ENCODE measurements around the gene DEDD2.
A peak's percentile ranks its signal among the peaks of the same experiment; 100 is the strongest.
"Not testable (repeated sequence)": the region's sequence is repeated elsewhere in the genome, so short reads cannot be mapped to it uniquely, and the experiment has no call there.

DEDD2 gene

GRCh38 chr19:42217520-42218437 is at the start of gene DEDD2:
TSS of gene DEDD2 (minus strand) at chr19:42217677. CDS start at chr19:42217007, 670 bp downstream.
- peaks cover 23% of the 10 kb centered on the region for H3K36me3 ChIP-seq (ENCODE audit: insufficient read depth, low read length)
- peaks cover 30% of the 10 kb centered on the region for H3K4me1 ChIP-seq (ENCODE audit: insufficient read depth, low read length)
- H2AFZ ChIP-seq (ENCODE audit: low read depth, low read length): peak within 1 kb of the TSS; percentile 72
- H3K4me3 ChIP-seq (ENCODE audit: low read length): peak within 1 kb of the TSS; percentile 79
- no peaks in the 10 kb centered on the region for H3K9me3 ChIP-seq (ENCODE audit: low read length)
- no peaks in the 10 kb centered on the region for H3K27me3 ChIP-seq (ENCODE audit: insufficient read depth, low read length)

DNA sequence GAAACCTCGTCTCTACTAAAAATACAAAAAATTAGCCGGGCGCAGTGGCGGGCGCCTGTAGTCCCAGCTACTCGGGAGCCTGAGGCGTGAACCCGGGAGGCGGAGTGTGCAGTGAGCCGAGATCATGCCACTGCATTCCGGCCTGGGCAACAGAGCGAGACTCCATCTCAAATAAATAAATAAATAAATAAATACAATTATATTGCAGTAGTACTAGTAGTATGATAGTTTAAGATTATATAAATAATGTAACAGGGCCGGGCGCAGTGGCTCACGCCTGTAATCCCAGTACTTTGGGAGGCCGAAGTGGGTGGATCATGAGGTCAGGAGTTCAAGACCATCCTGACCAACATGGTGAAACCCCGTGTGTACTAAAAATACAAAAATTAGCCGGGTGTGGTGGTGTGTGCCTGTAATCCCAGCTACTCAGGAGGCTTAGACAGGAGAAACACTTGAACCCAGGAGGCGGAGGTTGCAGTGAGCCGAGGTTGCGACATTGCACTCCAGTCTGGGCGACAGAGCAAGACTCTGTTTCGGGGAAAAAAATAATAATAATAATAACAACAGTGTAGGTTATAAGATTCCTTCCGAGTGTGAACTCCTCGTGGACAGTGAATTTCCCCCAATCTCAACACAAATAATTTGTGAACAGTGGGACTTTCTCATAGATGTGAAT is 49.6 kb upstream of the DEDD2 start:
- Histone ChIP-seq H3K4me1 (ENCODE audit: insufficient read depth, low read length) (peaks cover 23% of the 10 kb centered on the region), H3K4me3 (ENCODE audit: low read length) (peak overlapping the region; percentile 69), H2AFZ (ENCODE audit: low read depth, low read length) (peak overlapping the region; percentile 83)
- H3K27me3 ChIP-seq (ENCODE audit: insufficient read depth, low read length); H3K9me3 ChIP-seq (ENCODE audit: low read length); H3K36me3 ChIP-seq (ENCODE audit: insufficient read depth, low read length): not testable (repeated sequence)

- H3K4me1 ChIP-seq (ENCODE audit: insufficient read depth, low read length): peaks cover 22% of the 10 kb centered on the region
- H3K4me3 ChIP-seq (ENCODE audit: low read length); H3K27me3 ChIP-seq (ENCODE audit: insufficient read depth, low read length); H2AFZ ChIP-seq (ENCODE audit: low read depth, low read length); H3K36me3 ChIP-seq (ENCODE audit: insufficient read depth, low read length); H3K9me3 ChIP-seq (ENCODE audit: low read length): not testable (repeated sequence)
Observed at GRCh38 chr19:42266105-42266504, 48.6 kb upstream of the DEDD2 start.

DNA sequence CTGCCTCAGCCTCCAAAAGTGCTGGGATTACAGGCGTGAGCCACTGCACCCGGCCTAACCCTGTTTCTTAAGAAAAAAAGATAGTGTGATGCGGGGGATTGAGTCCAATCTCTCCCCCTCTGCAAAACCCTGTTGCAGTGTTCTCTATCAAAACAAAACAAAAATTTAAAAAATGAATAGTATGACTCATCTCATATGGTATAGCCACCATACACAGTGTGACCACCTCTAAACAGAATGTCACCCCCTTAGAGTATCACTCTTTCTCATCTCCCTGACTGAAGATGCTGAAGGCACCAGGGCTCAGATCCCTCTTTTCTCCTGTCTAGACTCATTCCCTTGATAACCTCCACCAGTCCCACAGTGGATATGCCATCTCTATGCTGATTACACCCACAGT is 44.3 kb upstream of the DEDD2 start:
- Histone ChIP-seq H3K27me3 (ENCODE audit: insufficient read depth, low read length) (no peaks in the 10 kb centered on the region), H2AFZ (ENCODE audit: low read depth, low read length) (no peak overlapping the region), H3K9me3 (ENCODE audit: low read length) (no peaks in the 10 kb centered on the region), H3K36me3 (ENCODE audit: insufficient read depth, low read length) (no peaks in the 10 kb centered on the region), H3K4me3 (ENCODE audit: low read length) (no peak overlapping the region), H3K4me1 (ENCODE audit: insufficient read depth, low read length) (peaks cover under 1% of the 10 kb centered on the region)

DNA sequence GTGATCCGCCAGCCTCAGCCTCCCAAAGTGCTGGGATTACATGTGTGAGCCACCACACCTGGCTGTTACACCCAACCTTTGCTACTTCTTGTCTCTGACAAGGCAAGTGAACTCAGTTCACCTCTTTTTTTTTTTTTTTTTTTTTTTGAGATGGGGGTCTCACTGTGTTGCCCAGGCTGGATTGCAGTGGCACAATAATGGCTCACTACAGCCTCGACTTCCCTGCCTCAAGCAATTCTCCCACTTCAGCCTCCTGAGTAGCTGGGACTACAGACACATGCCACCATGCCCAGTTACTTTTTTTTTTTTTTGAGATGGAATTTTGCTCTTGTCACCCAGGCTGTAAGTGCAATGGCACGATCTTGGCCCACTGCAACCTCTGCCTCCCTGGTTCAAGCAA is 40.4 kb upstream of the DEDD2 start:
- H3K4me1 ChIP-seq (ENCODE audit: insufficient read depth, low read length): peaks cover 18% of the 10 kb centered on the region
- not testable (repeated sequence) for H2AFZ ChIP-seq (ENCODE audit: low read depth, low read length); H3K9me3 ChIP-seq (ENCODE audit: low read length); H3K27me3 ChIP-seq (ENCODE audit: insufficient read depth, low read length); H3K36me3 ChIP-seq (ENCODE audit: insufficient read depth, low read length); H3K4me3 ChIP-seq (ENCODE audit: low read length)

GRCh38 chr19:42255766-42256745 is 38.6 kb upstream of the DEDD2 start:
- Histone ChIP-seq H3K9me3 (ENCODE audit: low read length) (no peaks in the 10 kb centered on the region), H3K36me3 (ENCODE audit: insufficient read depth, low read length) (no peaks in the 10 kb centered on the region), H3K4me1 (ENCODE audit: insufficient read depth, low read length) (peaks cover 32% of the 10 kb centered on the region), H2AFZ (ENCODE audit: low read depth, low read length) (peak overlapping the region; percentile 71), H3K4me3 (ENCODE audit: low read length) (peak overlapping the region; percentile 98), H3K27me3 (ENCODE audit: insufficient read depth, low read length) (no peaks in the 10 kb centered on the region)

GRCh38 chr19:42254850-42255765 is 37.6 kb upstream of the DEDD2 start, which contains the start of gene ERF:
TSS of gene ERF (minus strand) at chr19:42255128. CDS start at chr19:42254999, 129 bp downstream.
- Histone ChIP-seq H3K4me1 (ENCODE audit: insufficient read depth, low read length) (peaks cover 32% of the 10 kb centered on the region), H3K9me3 (ENCODE audit: low read length) (no peaks in the 10 kb centered on the region), H3K27me3 (ENCODE audit: insufficient read depth, low read length) (no peaks in the 10 kb centered on the region), H3K36me3 (ENCODE audit: insufficient read depth, low read length) (peaks cover 7% of the 10 kb centered on the region), H3K4me3 (ENCODE audit: low read length) (peak within 1 kb of the TSS; percentile 98), H2AFZ (ENCODE audit: low read depth, low read length) (peak within 1 kb of the TSS; percentile 71)

DNA sequence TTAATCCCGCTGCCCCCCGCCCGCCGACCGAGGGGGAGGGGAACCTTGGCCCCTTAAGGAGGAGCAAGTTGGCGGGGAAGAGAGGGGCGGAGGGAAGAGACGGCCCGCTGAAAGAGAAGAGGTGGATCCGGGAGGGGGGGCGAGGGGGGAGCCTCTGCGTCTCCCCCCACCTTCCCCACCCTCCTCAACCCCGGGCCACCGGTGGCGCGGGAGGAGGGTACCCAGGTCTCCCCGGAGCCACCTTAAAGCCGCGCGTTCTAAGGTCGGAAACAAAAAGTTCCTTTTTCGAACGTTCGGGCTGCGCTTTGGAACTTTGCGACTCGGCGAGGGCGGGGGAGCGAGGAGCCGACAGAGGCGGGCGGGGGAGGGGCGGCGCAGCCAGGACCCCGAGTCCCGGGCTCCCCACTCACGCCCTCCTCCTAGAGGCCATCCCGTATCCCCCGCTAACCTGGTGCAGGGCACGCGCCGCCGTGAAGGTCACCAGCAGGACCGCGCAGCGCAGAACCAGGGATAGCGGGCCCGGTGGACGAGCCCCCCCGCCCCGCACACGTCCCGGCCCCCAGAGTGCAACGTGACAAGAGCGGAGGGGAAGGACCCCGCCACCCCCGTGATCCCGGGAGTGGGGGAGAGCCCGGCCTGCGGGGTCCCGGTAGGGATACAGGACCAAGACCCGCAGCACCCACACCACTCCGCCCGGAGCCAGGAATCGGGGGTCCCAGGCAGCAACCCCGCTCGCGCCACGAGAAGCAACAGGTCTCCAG is 36.8 kb upstream of the DEDD2 start:
- peaks cover 32% of the 10 kb centered on the region for H3K4me1 ChIP-seq (ENCODE audit: insufficient read depth, low read length)
- H3K9me3 ChIP-seq (ENCODE audit: low read length): no peaks in the 10 kb centered on the region
- H3K4me3 ChIP-seq (ENCODE audit: low read length): peak overlapping the region; percentile 98
- H3K27me3 ChIP-seq (ENCODE audit: insufficient read depth, low read length): no peaks in the 10 kb centered on the region
- H3K36me3 ChIP-seq (ENCODE audit: insufficient read depth, low read length): peaks cover 15% of the 10 kb centered on the region
- H2AFZ ChIP-seq (ENCODE audit: low read depth, low read length): peak overlapping the region; percentile 27

GRCh38 chr19:42253245-42254088 is 36.0 kb upstream of the DEDD2 start:
- H3K9me3 ChIP-seq (ENCODE audit: low read length): no peaks in the 10 kb centered on the region
- H3K36me3 ChIP-seq (ENCODE audit: insufficient read depth, low read length): peaks cover 15% of the 10 kb centered on the region
- peak overlapping the region; percentile 98 for H3K4me3 ChIP-seq (ENCODE audit: low read length)
- H2AFZ ChIP-seq (ENCODE audit: low read depth, low read length): no peak overlapping the region
- no peaks in the 10 kb centered on the region for H3K27me3 ChIP-seq (ENCODE audit: insufficient read depth, low read length)
- H3K4me1 ChIP-seq (ENCODE audit: insufficient read depth, low read length): peaks cover 32% of the 10 kb centered on the region

DNA sequence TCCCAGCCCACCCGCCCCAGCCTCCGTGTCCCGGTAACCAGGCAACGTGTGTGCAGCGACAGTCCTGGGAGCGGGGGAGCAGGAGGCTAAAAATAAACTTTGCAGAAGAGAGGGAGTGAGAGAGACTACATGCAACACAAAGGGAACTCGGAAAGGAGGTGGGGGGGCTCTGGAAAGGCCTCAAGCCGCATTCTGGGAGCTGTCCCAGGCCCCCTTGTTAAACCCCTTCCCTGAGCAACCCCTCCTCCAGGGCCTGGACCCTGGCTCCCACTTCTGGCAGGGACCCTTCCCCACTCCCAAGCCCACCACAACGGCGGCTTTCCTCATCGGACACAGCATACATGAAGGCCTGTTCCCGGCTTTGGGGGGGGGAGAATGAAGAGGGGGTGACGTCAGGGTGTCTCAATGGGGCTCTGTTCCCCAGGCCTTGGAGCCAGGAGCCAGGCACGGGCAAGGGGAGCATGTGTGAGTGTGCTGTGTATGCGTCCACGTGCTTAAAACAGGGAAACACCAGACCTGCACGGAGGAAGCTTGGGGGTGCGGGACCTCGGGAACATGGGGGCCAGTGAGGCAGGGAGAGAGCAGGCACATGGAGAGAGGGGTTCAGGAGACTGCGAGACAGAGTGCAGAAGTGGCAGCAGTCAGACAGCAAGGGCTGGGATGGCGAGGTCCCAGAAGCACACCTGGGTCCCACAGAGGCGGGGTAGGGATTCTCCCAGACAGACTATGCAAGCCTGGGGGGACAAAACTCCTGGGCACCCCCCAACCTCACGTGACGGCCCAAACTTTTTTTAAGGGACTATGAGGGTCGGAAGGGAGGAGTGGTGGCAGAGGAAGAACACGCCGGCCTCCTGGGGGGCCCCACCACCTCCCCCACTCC is 35.1 kb upstream of the DEDD2 start:
- Histone ChIP-seq H2AFZ (ENCODE audit: low read depth, low read length) (no peak overlapping the region), H3K36me3 (ENCODE audit: insufficient read depth, low read length) (peaks cover 15% of the 10 kb centered on the region), H3K4me1 (ENCODE audit: insufficient read depth, low read length) (peaks cover 32% of the 10 kb centered on the region), H3K9me3 (ENCODE audit: low read length) (no peaks in the 10 kb centered on the region), H3K4me3 (ENCODE audit: low read length) (peak overlapping the region; percentile 62), H3K27me3 (ENCODE audit: insufficient read depth, low read length) (no peaks in the 10 kb centered on the region)
